T-helper 1 cell treated with Interleukin-12 subunit alpha and Interleukin-12 subunit beta and Interleukin-4 antibody, amounts not matched to agents 30 ng/mL and 1 ng/mL, for 36 hours (primary cell): ENCODE measurements around the gene PRKCZ. TPM values are rescaled to one million over a fixed set of nuclear protein-coding genes. Genes with fewer than 3 reads are reported as not detected.

Experiments
- intact Hi-C: fragments of 100-400 bp; cut with micrococcal nuclease; formaldehyde crosslinking; loops from one replicate; pipeline ENCODE4 v1.15.1; 2024
- total RNA-seq: library from RNA; stranded (reverse); gene quantifications from 2 replicates; pipeline ENCODE4 v1.2.3, GENCODE V29; 2022

PRKCZ gene
- total RNA-seq, 1 donor from 2014 or later = 2.6 TPM

GRCh38 chr1:2202843-2203601, 152.8 kb downstream of the PRKCZ start:
- intact Hi-C loops = no loop called here

GRCh38 chr1:2203671-2204414, 153.6 kb downstream of the PRKCZ start:
- intact Hi-C loops = loop anchor here (1.0 to 2.0 kb wide), 3 partner anchors 9 to 343 kb away; no protein-coding TSS in a partner anchor

- intact Hi-C loops = loop anchor here (1.0 to 2.0 kb wide), 8 partner anchors 9 to 382 kb away; partner anchors contain the start of genes PRXL2B and TMEM52
These were observed 154.4 kb downstream of the PRKCZ start for GRCh38 chr1:2204415-2205190.

- intact Hi-C loops = loop anchor here (1.0 to 2.0 kb wide), 7 partner anchors 22 to 381 kb away; partner anchors contain the start of genes PRXL2B and TMEM52
These were observed 155.2 kb downstream of the PRKCZ start for GRCh38 chr1:2205191-2205952.

GRCh38 chr1:2206813-2207487, 156.7 kb downstream of the PRKCZ start:
- intact Hi-C loops = no loop called here

- intact Hi-C loops = no loop called here
These were observed 158.4 kb downstream of the PRKCZ start for GRCh38 chr1:2208309-2209239.

GRCh38 chr1:2209400-2210083, 159.3 kb downstream of the PRKCZ start:
- intact Hi-C loops = no loop called here

GRCh38 chr1:2210084-2210653, 160.0 kb downstream of the PRKCZ start:
- intact Hi-C loops = no loop called here

GRCh38 chr1:2210786-2211185, 160.6 kb downstream of the PRKCZ start:
- intact Hi-C loops = no loop called here

- intact Hi-C loops = no loop called here
These were observed 162.0 kb downstream of the PRKCZ start for GRCh38 chr1:2212274-2212531.

- intact Hi-C loops = no loop called here
These were observed 162.6 kb downstream of the PRKCZ start for GRCh38 chr1:2212532-2213491.

- intact Hi-C loops = loop anchor here (1.0 kb wide), 1 partner anchor 11 kb away; no protein-coding TSS in a partner anchor
These were observed 163.6 kb downstream of the PRKCZ start for GRCh38 chr1:2213576-2214505.

GRCh38 chr1:2214541-2215241, 164.5 kb downstream of the PRKCZ start:
- intact Hi-C loops = loop anchor here (1.0 kb wide), 1 partner anchor 11 kb away; no protein-coding TSS in a partner anchor

GRCh38 chr1:2215329-2215728, 165.1 kb downstream of the PRKCZ start:
- intact Hi-C loops = no loop called here
